MG63 (cell line): Measurements from ENCODE around the gene KIAA0232. TPM values are rescaled to one million over a fixed set of nuclear protein-coding genes. Genes with fewer than 3 reads are reported as not detected.
A peak's percentile ranks its signal among the peaks of the same experiment; 100 is the strongest.

Experiments used
- DNase-seq: peaks from one replicate; pipeline ENCODE4 v3.0.0-alpha.2; 2020
- H3K27me3 ChIP-seq: fragments of 250-450 bp; sonication (Bioruptor Pico); 2 replicates; pipeline ENCODE4 v1.5.1; 2020; ENCODE audit warnings: mild to moderate bottlenecking, moderate library complexity
- H3K36me3 ChIP-seq: fragments of 250-450 bp; sonication (Bioruptor Pico); 2 replicates; pipeline ENCODE4 v1.5.1; 2020; ENCODE audit warnings: mild to moderate bottlenecking, moderate library complexity
- H3K4me3 ChIP-seq: fragments of 250-450 bp; sonication (Bioruptor Pico); 2 replicates; pipeline ENCODE4 v1.5.1; 2020; ENCODE audit warnings: mild to moderate bottlenecking, moderate library complexity
- H3K9me3 ChIP-seq: fragments of 250-450 bp; sonication (Bioruptor Pico); 2 replicates; pipeline ENCODE4 v1.5.1; 2020; ENCODE audit warnings: mild to moderate bottlenecking, moderate library complexity
- total RNA-seq: library from RNA; depleted of rRNA; stranded (reverse); fragments of >200 nt; shearing (Covaris generic); gene quantifications from 2 replicates; pipeline ENCODE4 v1.2.3, GENCODE V29; 2014; ENCODE audit warnings: low replicate concordance

KIAA0232 gene
- total RNA-seq, 1 experiment from 2014 or later = 2.9 TPM

- no peaks in the 10 kb centered on the region for H3K36me3 ChIP-seq
- no peaks in the 10 kb centered on the region for H3K27me3 ChIP-seq
- H3K9me3 ChIP-seq = no peaks in the 10 kb centered on the region
- H3K4me3 ChIP-seq = no peak overlapping the region
- no peak for DNase-seq
Measured at GRCh38 chr4:6769989-6770420, 12.5 kb upstream of the KIAA0232 start.

GRCh38 chr4:6770581-6771228 is 11.8 kb upstream of the KIAA0232 start:
- H3K4me3 ChIP-seq = no peak overlapping the region
- no peaks in the 10 kb centered on the region for H3K27me3 ChIP-seq
- no peak for DNase-seq
- no peaks in the 10 kb centered on the region for H3K36me3 ChIP-seq
- H3K9me3 ChIP-seq = no peaks in the 10 kb centered on the region

DNA sequence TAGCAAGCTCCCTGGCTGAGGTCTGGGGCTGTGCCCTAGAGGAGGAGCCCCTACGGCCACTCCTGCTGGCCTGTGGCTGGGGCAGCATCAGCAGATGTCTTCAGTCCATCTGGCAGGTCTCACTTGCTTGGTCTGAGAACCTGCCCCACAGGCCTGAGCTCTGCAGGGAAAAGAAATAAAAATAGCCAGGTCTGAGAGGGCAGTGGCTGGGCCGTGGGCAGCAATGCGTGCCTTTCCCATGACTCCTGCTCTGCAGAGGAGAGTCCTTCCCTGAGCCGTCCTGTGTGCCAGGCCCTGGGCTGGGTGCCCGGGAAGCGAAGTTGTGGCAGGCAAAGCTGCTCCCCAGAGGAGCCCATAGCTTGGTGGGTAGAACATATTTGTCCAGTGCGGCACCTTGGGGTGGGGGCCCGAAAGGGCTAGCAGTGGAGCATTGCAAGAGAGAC is 11.3 kb upstream of the KIAA0232 start:
- H3K27me3 ChIP-seq = no peaks in the 10 kb centered on the region
- H3K9me3 ChIP-seq = no peaks in the 10 kb centered on the region
- H3K36me3 ChIP-seq = no peaks in the 10 kb centered on the region
- H3K4me3 ChIP-seq = no peak overlapping the region
- DNase-seq = peak; percentile 98

GRCh38 chr4:6772223-6772928 is 10.2 kb upstream of the KIAA0232 start:
- no peaks in the 10 kb centered on the region for H3K9me3 ChIP-seq
- H3K36me3 ChIP-seq = no peaks in the 10 kb centered on the region
- no peaks in the 10 kb centered on the region for H3K27me3 ChIP-seq
- no peak overlapping the region for H3K4me3 ChIP-seq
- peak; percentile 25 for DNase-seq

- Histone ChIP-seq H3K27me3 (no peaks in the 10 kb centered on the region), H3K9me3 (no peaks in the 10 kb centered on the region), H3K36me3 (no peaks in the 10 kb centered on the region), H3K4me3 (no peak overlapping the region)
- DNase-seq = no peak
Measured at GRCh38 chr4:6773106-6773505, 9.4 kb upstream of the KIAA0232 start.

- no peak for DNase-seq
- H3K36me3 ChIP-seq = no peaks in the 10 kb centered on the region
- H3K4me3 ChIP-seq = no peak overlapping the region
- H3K9me3 ChIP-seq = no peaks in the 10 kb centered on the region
- no peaks in the 10 kb centered on the region for H3K27me3 ChIP-seq
Measured at GRCh38 chr4:6773616-6774540, 8.6 kb upstream of the KIAA0232 start.

- no peaks in the 10 kb centered on the region for H3K36me3 ChIP-seq
- no peaks in the 10 kb centered on the region for H3K27me3 ChIP-seq
- no peak for DNase-seq
- H3K4me3 ChIP-seq = no peak overlapping the region
- no peaks in the 10 kb centered on the region for H3K9me3 ChIP-seq
Measured at GRCh38 chr4:6775746-6776145, 6.8 kb upstream of the KIAA0232 start.

GRCh38 chr4:6776920-6777635 is 5.4 kb upstream of the KIAA0232 start:
- H3K27me3 ChIP-seq = no peaks in the 10 kb centered on the region
- DNase-seq = no peak
- H3K4me3 ChIP-seq = no peak overlapping the region
- H3K9me3 ChIP-seq = no peaks in the 10 kb centered on the region
- no peaks in the 10 kb centered on the region for H3K36me3 ChIP-seq

DNA sequence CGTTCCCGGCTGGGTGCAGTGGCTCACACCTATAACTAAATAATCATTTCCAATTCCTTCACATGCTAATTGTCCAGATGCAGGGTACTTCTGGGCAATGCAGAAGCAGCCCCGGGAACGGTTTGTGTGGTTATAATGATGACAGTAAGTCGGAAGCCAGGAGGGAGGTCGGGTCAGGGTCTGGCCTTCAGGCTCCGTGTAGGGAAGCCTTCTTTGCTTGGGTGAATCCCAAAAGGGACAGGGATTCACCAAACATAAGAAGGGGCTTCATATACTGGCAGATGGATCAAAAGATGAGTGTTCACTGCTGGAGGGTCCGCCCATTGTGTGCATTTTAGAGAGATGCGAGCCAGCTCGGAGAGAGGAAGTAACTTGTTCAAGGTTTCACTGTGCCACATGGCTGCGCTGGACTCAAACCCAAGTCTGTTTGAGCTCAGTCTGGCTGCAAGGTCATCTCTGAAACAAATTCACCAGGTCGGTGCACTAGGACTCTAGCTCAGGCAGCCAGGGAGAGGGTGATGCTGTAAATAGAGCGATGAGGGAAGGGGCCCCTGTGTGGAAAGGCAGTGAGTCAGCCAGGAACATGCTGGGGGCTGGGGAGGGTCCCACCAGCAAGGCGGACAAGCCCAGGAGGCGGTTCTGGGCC is 4.8 kb upstream of the KIAA0232 start:
- Histone ChIP-seq H3K4me3 (no peak overlapping the region), H3K9me3 (no peaks in the 10 kb centered on the region), H3K36me3 (no peaks in the 10 kb centered on the region), H3K27me3 (no peaks in the 10 kb centered on the region)
- DNase-seq = no peak

DNA sequence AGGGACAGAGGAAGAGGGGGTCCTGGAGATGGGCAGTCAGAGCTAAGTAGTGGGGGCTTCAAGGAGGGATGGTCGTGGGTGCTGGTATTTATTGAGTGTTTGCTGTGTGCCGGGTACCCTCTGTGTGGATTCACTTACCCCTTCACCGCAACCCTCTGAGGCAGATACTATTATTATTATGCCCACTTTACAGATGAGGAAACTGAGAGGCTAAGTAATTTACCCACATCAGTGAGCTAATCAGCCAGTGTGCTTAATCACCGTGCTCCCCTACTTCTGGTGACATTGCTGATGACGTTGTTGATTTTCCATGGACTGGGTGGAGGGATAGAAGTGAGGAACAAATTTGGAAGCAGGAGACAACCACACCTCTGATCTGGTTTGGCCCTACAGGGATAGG is 4.1 kb upstream of the KIAA0232 start:
- Histone ChIP-seq H3K27me3 (no peaks in the 10 kb centered on the region), H3K9me3 (no peaks in the 10 kb centered on the region), H3K4me3 (no peak overlapping the region), H3K36me3 (no peaks in the 10 kb centered on the region)
- no peak for DNase-seq

- H3K4me3 ChIP-seq = no peak overlapping the region
- no peaks in the 10 kb centered on the region for H3K9me3 ChIP-seq
- H3K27me3 ChIP-seq = no peaks in the 10 kb centered on the region
- DNase-seq = no peak
- no peaks in the 10 kb centered on the region for H3K36me3 ChIP-seq
Measured at GRCh38 chr4:6779667-6780565, 2.6 kb upstream of the KIAA0232 start.

DNA sequence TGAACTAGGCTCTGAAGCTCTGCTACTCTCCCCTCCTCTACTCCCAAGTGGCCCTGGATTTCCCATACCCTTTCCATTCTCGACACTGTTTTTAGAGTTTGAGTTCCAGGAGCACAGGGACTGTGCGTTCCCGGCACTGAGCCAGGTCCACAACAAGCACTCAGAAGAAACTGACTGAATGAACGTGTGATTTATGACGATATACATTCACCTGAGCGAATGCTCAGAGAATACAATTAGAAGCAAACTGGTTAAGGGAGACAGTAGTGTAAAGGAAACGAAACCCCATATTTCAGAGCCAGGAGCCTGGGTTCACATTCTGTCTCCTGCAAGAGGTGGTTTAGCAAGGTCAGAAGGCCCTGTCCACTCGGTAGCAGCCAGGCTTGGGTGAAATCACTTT is 1.4 kb upstream of the KIAA0232 start:
- Histone ChIP-seq H3K27me3 (no peaks in the 10 kb centered on the region), H3K4me3 (no peak overlapping the region), H3K36me3 (no peaks in the 10 kb centered on the region), H3K9me3 (no peaks in the 10 kb centered on the region)
- no peak for DNase-seq

DNA sequence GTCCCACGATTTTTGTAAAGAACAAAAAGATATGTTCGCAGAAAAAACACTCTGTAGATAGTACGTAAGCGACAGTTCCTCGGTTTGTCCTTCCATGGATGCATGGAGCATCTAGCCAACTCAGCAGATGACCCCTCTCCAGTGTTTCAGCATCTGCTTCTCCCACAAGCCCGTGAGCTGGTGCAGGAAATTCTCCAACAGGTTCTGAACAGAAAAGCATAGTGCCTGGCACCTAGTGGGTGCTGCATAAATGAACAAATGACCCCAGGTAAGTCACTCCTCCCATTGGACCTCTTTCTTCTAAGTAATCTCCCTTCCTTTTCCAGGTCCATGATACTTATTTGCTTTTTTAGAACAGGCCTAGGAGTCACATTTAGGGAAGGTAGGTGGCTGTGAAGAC is 966 bp upstream of the KIAA0232 start:
- Histone ChIP-seq H3K9me3 (no peaks in the 10 kb centered on the region), H3K36me3 (peaks cover under 1% of the 10 kb centered on the region; the same call in 1 of the 2 replicates), H3K27me3 (no peaks in the 10 kb centered on the region), H3K4me3 (peak overlapping the region; percentile 44)
- no peak for DNase-seq

DNA sequence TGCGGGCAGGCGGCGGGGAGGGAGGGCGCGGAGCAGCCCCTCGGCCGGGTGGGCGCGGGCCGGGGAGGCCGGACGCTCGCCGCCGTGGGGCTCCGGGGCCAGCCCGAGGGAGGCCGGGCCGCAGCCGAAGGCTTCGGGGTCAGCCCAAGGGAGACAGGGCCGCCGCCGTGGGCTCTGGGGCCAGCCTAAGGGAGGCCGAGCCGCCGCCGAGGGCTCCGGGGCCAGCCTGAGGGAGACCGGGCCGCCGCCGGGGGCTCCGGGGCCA is 251 bp downstream of the KIAA0232 start:
- Histone ChIP-seq H3K27me3 (no peaks in the 10 kb centered on the region), H3K4me3 (peak overlapping the region; percentile 83), H3K36me3 (peaks cover 4% of the 10 kb centered on the region; the same call in 1 of the 2 replicates), H3K9me3 (no peaks in the 10 kb centered on the region)
- DNase-seq = no peak

DNA sequence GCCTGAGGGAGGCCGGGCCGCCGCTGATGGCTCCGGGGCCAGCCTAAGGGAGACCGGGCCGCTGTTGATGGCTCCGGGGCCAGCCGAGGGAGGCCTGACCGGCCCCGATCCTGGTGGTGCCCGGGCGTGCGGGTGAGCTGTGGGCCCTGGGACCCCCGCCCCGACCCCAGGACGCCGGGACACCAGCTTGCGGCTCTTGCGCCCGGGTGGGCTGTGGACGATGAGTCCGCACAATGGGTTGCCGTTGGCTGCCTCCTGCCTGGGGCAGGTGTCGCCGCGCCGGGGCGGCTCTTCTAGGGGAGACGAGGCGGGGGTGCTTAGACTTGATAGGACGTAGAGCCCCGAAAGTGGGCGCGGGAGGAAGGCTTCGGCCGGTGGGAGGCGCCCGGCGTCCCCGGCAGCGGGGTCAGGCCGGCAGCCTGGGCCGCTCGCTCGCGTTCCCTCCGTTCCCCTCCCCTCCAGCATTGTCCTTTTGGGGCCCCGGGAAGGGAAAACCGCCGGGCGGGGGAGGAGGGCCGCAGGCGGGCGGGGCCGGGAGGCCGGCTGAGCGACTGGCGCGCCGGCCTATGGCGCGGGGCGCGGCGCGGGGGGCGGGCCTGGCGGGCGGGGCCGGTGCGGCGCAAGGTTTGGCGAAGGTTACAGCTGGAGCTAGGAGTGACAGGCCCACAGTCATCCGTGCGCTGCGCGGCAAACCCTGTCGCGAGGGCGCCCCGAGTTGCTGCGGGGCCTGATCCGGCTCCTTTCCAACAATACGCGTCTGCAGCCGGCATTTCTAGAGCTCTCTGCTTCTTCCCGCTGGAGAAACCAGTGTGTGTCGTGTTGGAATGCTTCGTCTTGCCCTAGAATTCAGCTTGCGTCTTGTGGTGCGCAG is 819 bp downstream of the KIAA0232 start:
- peaks cover 4% of the 10 kb centered on the region; the same call in 1 of the 2 replicates for H3K36me3 ChIP-seq
- peak overlapping the region; percentile 83 for H3K4me3 ChIP-seq
- H3K9me3 ChIP-seq = no peaks in the 10 kb centered on the region
- H3K27me3 ChIP-seq = no peaks in the 10 kb centered on the region
- peak; percentile 80 for DNase-seq
